ENCODE measurements around the gene C1QTNF1.
"Not testable (repeated sequence)": the region's sequence is repeated elsewhere in the genome, so short reads cannot be mapped to it uniquely, and the experiment has no call there.

Gene C1QTNF1

DNA sequence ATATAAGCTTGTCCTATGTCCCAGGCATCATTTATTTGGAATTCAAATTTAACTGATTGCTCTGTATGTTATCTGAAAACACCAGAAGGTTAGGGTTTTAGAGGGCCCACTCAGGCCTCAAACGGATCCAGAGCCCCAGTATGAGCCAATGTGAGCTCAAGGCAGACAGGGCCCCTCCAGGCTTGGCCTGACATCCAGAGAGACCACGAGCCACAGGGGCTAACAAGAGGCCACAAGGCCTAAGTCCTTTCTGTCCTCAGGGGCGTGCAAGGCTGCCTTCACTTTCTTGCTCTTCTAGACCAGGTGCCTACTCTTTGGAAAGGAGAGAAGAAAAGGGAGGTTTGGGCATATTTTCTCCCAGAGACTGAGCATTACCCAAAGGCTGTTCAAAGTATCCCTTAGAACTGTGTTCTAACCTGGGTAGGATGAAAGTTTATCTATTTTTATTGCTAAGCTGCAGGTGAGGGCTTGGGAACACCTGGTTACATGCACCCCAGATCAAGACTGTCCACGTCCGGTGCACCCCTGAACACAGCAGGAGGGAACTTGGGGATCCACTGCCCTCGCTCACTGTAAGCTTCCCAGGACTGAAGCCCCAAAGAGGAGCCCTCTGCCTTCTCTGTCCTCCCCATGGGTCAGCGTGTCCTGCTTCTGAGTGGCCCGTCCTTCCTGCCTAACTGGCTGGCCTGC lies 49.2 kb downstream of the C1QTNF1 start:
- Histone ChIP-seq H3K36me3 (ENCODE audit: control insufficient read depth, insufficient read depth, low read length) (no peaks in the 10 kb centered on the region; the same call in none of the 2 replicates), H3K27me3 (ENCODE audit: control insufficient read depth, insufficient read depth, low read length) (no peaks in the 10 kb centered on the region; the same call in 1 of the 2 replicates), H3K4me1 (ENCODE audit: control insufficient read depth, insufficient read depth, low read length) (0 out of 2 replicates have a peak, but pooled peaks cover 3% of the 10 kb centered on the region), H3K9me3 (ENCODE audit: control insufficient read depth, insufficient read depth, low read length) (no peaks in the 10 kb centered on the region), H3K27ac (ENCODE audit: low read depth, low read length) (no peak overlapping the region), H3K9ac (ENCODE audit: low read depth, low read length) (no peak overlapping the region), H3K4me3 (ENCODE audit: low read depth, low read length) (no peak overlapping the region)

DNA sequence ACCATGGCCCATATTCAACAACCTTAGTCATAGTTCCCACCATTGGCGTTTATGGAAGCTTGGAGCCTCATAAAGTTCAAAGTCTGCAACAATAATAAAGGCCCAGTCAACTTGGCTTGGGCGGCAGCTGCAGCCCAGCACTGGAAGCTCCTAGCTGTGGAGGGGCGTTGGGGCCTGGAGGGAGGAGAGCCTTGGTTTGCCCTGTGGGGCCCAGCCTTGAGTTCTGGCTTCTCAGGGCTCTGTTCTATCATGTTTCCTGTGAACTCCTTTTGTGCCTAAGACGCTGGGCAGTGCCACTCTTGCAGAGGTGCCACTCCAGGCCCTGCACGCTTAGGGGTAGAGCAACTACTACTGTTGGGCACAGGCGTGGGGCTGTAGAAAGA lies 49.7 kb downstream of the C1QTNF1 start:
- Histone ChIP-seq H3K4me1 (ENCODE audit: control insufficient read depth, insufficient read depth, low read length) (0 out of 2 replicates have a peak, but pooled peaks cover 3% of the 10 kb centered on the region), H3K9me3 (ENCODE audit: control insufficient read depth, insufficient read depth, low read length) (no peaks in the 10 kb centered on the region), H3K36me3 (ENCODE audit: control insufficient read depth, insufficient read depth, low read length) (peaks cover 5% of the 10 kb centered on the region), H3K27me3 (ENCODE audit: control insufficient read depth, insufficient read depth, low read length) (no peaks in the 10 kb centered on the region; the same call in 1 of the 2 replicates), H3K4me3 (ENCODE audit: low read depth, low read length) (no peak overlapping the region), H3K27ac (ENCODE audit: low read depth, low read length) (no peak overlapping the region), H3K9ac (ENCODE audit: low read depth, low read length) (no peak overlapping the region)

DNA sequence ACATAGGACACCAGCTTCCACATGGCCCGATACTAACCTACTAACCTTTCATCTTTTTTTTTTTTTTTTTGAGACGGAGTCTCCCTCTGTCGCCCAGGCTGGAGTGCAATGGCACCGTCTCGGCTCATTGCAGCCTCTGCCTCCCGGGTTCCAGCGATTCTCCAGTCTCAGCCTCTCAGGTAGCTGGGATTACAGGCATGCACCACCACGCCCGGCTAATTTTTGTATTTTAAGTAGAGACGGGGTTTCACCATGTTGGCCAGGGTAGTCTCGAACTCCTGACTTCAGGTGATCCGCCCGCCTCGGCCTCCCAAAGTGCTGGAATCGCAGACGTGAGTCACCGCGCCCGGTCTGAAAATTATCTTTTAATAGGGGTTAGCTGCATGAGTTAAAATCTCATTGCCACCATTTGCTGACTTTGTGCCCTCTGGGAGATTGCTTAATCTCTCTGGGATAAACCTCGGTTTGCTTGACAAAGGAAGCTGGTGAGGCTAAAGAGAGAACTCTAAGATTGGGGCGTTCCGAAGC lies 50.2 kb downstream of the C1QTNF1 start:
- H3K4me3 ChIP-seq (ENCODE audit: low read depth, low read length) = peak overlapping the region; percentile 12; the same call in 1 of the 2 replicates
- not testable (repeated sequence) for H3K27me3 ChIP-seq (ENCODE audit: control insufficient read depth, insufficient read depth, low read length); H3K9ac ChIP-seq (ENCODE audit: low read depth, low read length); H3K9me3 ChIP-seq (ENCODE audit: control insufficient read depth, insufficient read depth, low read length); H3K4me1 ChIP-seq (ENCODE audit: control insufficient read depth, insufficient read depth, low read length); H3K36me3 ChIP-seq (ENCODE audit: control insufficient read depth, insufficient read depth, low read length); H3K27ac ChIP-seq (ENCODE audit: low read depth, low read length)

DNA sequence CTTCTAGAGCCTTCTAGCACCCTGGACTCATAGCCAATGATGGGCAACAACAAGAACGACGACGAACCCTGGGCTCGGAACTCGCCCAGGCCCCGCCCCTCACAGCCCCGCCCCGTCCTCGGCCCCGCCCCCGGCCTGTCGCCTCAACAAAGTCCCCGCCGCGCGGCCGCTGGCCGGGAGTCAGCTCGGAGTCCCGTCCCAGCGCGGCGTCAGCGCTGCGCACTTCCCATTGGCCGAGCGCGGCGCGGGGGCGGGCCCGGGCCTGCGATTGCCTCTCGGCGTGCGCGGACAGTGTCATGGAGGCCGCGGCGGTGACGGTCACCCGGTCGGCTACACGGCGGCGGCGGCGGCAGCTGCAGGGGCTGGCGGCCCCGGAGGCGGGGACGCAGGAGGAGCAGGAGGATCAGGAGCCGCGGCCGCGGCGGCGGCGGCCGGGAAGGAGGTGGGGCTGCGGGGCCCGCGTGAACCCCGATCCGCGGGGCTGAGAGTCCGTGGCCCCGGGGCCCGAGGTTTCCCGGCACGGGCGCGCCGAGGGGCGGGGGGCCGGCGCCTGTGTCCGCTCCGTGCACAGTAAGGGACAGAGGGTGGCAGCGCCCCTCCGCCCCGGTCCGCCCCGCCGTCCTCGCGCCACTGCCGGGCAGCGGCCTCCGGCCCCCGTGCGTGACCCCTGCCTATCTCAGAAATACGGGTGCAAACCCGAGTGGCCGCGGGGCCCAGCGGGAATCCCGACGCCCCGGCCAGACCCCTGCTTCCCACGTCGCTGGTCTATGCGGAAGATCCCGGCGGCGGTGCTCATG lies 50.9 kb downstream of the C1QTNF1 start, which contains the start of gene ENGASE:
TSS of gene ENGASE (plus strand) at position 176 of the 797 bp plus-strand sequence. CDS start at position 297, 121 bp downstream.
- no peaks in the 10 kb centered on the region for H3K9me3 ChIP-seq (ENCODE audit: control insufficient read depth, insufficient read depth, low read length)
- H3K4me1 ChIP-seq (ENCODE audit: control insufficient read depth, insufficient read depth, low read length) = 0 out of 2 replicates have a peak, but pooled peaks cover 3% of the 10 kb centered on the region
- peaks cover 16% of the 10 kb centered on the region for H3K36me3 ChIP-seq (ENCODE audit: control insufficient read depth, insufficient read depth, low read length)
- no peaks in the 10 kb centered on the region; the same call in 1 of the 2 replicates for H3K27me3 ChIP-seq (ENCODE audit: control insufficient read depth, insufficient read depth, low read length)
- peak within 1 kb of the TSS; percentile 72 for H3K4me3 ChIP-seq (ENCODE audit: low read depth, low read length)
- no peak within 1 kb of the TSS for H3K27ac ChIP-seq (ENCODE audit: low read depth, low read length)
- no peak within 1 kb of the TSS; the same call in 1 of the 2 replicates for H3K9ac ChIP-seq (ENCODE audit: low read depth, low read length)

DNA sequence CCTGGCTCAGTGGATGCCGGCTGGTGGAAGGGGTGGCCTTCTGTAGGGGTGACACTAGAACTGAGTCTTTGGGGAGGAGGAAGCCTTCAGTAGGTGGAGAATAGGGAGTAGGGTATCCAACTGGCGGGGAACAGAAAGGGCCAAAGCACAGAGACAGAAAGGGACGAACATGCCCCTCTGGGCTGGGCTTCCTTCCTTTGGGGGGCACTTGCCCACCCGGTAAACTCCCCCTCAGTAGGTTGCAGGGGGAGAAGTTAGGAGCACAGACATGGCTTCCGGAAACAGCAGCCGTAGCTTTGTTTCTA lies 51.4 kb downstream of the C1QTNF1 start:
- no peak overlapping the region for H3K27ac ChIP-seq (ENCODE audit: low read depth, low read length)
- H3K36me3 ChIP-seq (ENCODE audit: control insufficient read depth, insufficient read depth, low read length) = peaks cover 21% of the 10 kb centered on the region
- no peaks in the 10 kb centered on the region; the same call in 1 of the 2 replicates for H3K27me3 ChIP-seq (ENCODE audit: control insufficient read depth, insufficient read depth, low read length)
- H3K9ac ChIP-seq (ENCODE audit: low read depth, low read length) = no peak overlapping the region; the same call in 1 of the 2 replicates
- H3K9me3 ChIP-seq (ENCODE audit: control insufficient read depth, insufficient read depth, low read length) = no peaks in the 10 kb centered on the region
- H3K4me3 ChIP-seq (ENCODE audit: low read depth, low read length) = peak overlapping the region; percentile 72
- H3K4me1 ChIP-seq (ENCODE audit: control insufficient read depth, insufficient read depth, low read length) = 0 out of 2 replicates have a peak, but pooled peaks cover 3% of the 10 kb centered on the region

DNA sequence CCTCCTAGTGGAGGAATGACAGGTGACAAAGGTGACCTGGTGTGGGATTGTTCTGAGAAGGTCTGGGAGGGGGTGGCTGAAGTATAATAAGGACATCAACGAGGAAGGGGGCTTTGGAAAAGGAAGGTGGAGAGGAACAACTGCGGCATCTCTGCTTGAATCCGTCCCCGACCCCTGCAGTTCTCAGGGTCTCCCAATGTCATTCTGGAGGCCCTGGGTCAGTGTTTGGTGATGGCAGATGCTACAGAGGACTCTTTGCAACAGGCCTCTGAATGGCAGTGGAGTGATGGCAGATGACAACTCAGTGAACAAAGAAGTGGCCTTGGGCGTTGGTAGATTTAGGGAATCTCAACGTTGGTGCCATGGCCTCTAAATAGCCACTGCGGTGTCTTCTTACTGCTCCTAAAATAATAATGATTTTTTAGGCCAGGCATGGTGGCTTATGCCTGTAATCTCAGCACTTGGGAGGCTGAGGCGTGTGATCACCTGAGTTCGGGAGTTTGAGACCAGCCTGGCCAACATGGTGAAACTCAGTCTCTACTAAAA lies 52.0 kb downstream of the C1QTNF1 start:
- Histone ChIP-seq H3K9ac (ENCODE audit: low read depth, low read length) (no peak overlapping the region), H3K27ac (ENCODE audit: low read depth, low read length) (no peak overlapping the region), H3K4me1 (ENCODE audit: control insufficient read depth, insufficient read depth, low read length) (0 out of 2 replicates have a peak, but pooled peaks cover 3% of the 10 kb centered on the region), H3K27me3 (ENCODE audit: control insufficient read depth, insufficient read depth, low read length) (no peaks in the 10 kb centered on the region; the same call in 1 of the 2 replicates), H3K36me3 (ENCODE audit: control insufficient read depth, insufficient read depth, low read length) (peaks cover 26% of the 10 kb centered on the region), H3K9me3 (ENCODE audit: control insufficient read depth, insufficient read depth, low read length) (no peaks in the 10 kb centered on the region), H3K4me3 (ENCODE audit: low read depth, low read length) (peak overlapping the region; percentile 72; the same call in 1 of the 2 replicates)

DNA sequence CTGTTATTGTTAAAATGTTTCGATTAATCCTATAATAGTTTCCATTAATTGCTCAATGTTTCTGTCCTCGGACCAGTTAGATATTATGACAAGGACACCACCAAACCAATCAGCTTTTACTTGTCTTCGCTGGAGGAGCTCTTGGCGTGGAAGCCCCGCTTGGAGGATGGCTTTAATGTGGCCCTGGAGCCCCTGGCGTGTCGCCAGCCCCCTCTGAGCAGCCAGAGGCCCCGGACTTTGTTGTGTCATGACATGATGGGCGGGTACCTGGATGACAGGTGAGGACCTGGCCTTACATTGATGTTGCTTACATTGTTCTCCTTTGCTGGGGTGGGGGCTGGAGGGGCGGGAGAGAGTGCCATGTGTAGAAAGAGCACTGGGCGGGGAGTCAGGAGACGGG lies 53.6 kb downstream of the C1QTNF1 start:
- Histone ChIP-seq H3K27me3 (ENCODE audit: control insufficient read depth, insufficient read depth, low read length) (no peaks in the 10 kb centered on the region; the same call in 1 of the 2 replicates), H3K9me3 (ENCODE audit: control insufficient read depth, insufficient read depth, low read length) (no peaks in the 10 kb centered on the region), H3K4me1 (ENCODE audit: control insufficient read depth, insufficient read depth, low read length) (0 out of 2 replicates have a peak, but pooled peaks cover 3% of the 10 kb centered on the region), H3K4me3 (ENCODE audit: low read depth, low read length) (no peak overlapping the region), H3K36me3 (ENCODE audit: control insufficient read depth, insufficient read depth, low read length) (peaks cover 26% of the 10 kb centered on the region), H3K27ac (ENCODE audit: low read depth, low read length) (no peak overlapping the region), H3K9ac (ENCODE audit: low read depth, low read length) (no peak overlapping the region)

DNA sequence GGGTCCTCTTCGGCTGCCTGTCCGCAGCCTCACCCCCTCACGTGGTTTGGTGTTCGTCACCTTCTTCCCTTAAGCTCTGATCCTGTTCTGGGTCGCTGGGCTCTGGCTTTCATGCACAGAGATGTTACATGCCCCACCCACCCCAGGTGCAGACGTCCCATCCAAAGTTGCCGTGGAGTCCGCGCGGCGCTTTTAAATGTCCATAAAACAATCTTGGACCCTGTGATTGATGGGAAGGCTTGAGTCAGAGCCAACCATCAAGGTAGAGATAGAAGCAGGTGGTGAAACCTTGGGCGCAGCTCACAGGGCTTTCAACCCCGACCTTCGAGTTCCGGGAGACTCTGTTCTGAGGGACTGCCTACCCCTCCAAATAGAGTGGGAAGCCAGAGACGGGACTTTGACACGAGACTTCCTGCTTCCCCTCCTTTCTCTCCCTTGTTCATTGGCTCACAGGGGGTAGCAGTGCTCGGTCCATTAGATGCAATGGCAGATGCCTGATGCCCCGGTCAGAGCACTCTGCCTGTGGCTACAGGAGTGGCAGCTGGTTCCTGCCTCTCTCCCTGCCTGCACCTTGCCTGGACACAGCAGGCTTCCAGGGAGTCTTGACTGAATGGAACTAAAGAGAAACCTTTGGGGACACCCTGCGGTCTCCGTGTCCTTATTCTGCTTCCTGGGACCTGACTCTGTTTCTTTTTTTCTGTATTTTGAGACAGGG lies 54.7 kb downstream of the C1QTNF1 start:
- no peak overlapping the region for H3K9ac ChIP-seq (ENCODE audit: low read depth, low read length)
- H3K27ac ChIP-seq (ENCODE audit: low read depth, low read length) = no peak overlapping the region
- peaks cover 35% of the 10 kb centered on the region for H3K36me3 ChIP-seq (ENCODE audit: control insufficient read depth, insufficient read depth, low read length)
- no peaks in the 10 kb centered on the region for H3K27me3 ChIP-seq (ENCODE audit: control insufficient read depth, insufficient read depth, low read length)
- 0 out of 2 replicates have a peak, but pooled peaks cover 3% of the 10 kb centered on the region for H3K4me1 ChIP-seq (ENCODE audit: control insufficient read depth, insufficient read depth, low read length)
- no peaks in the 10 kb centered on the region for H3K9me3 ChIP-seq (ENCODE audit: control insufficient read depth, insufficient read depth, low read length)
- H3K4me3 ChIP-seq (ENCODE audit: low read depth, low read length) = no peak overlapping the region

DNA sequence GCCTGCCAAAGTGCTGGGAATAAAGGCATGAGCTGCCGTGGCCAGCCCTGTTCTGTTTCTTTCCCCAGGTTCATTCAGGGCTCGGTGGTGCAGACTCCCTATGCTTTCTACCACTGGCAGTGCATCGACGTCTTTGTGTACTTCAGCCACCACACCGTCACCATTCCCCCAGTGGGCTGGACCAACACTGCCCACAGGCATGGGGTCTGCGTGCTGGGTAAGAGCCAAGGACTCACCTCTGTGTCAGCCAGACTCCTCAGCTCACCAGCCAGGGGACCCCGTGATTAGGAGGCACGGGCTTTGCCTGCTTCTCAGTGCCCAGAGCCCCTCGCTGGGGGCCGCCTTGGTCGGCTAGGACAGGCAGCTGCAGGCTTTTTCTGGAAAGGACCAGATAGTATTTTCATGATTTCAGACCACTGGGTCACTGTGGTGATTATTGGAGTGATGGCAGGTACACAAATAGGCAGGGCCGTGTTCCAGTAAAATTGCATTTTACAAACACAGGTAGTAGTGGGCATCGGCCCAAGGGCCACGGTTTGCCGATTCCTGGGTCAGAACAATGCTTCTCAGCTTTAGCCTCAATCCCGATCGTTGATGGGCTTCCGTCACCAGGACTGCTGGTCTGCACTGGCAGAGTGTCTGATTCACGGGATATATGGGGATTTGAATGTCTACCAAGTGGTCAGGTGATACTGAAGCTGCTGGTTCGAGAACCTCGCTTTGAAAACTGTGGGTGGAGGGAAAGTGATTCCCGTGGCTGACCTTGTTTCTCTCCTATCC lies 55.6 kb downstream of the C1QTNF1 start:
- Histone ChIP-seq H3K9ac (ENCODE audit: low read depth, low read length) (no peak overlapping the region), H3K9me3 (ENCODE audit: control insufficient read depth, insufficient read depth, low read length) (no peaks in the 10 kb centered on the region), H3K27me3 (ENCODE audit: control insufficient read depth, insufficient read depth, low read length) (no peaks in the 10 kb centered on the region), H3K4me3 (ENCODE audit: low read depth, low read length) (no peak overlapping the region), H3K4me1 (ENCODE audit: control insufficient read depth, insufficient read depth, low read length) (0 out of 2 replicates have a peak, but pooled peaks cover 3% of the 10 kb centered on the region), H3K36me3 (ENCODE audit: control insufficient read depth, insufficient read depth, low read length) (peaks cover 40% of the 10 kb centered on the region), H3K27ac (ENCODE audit: low read depth, low read length) (no peak overlapping the region)

DNA sequence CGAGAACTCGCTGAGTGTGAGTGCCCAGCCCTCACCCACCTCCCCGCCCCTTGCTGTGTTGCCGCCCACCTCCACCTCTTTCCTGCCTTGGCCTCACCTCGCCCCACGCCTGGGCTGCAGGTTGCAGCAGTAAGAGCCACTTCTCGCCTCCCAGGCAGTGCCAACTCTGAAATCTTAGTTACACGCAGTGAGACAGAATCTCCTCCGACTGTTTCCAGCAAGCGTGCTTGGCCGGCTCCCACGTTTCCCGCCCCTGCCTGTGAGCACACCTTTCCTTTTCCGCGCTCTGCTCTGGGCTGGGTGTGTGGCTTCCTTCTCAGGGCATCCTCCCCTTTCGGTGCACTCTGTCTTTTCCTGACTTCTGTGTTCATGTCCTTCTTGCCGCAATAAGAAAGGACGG lies 56.4 kb downstream of the C1QTNF1 start:
- H3K9ac ChIP-seq (ENCODE audit: low read depth, low read length) = no peak overlapping the region
- no peaks in the 10 kb centered on the region for H3K27me3 ChIP-seq (ENCODE audit: control insufficient read depth, insufficient read depth, low read length)
- no peak overlapping the region for H3K4me3 ChIP-seq (ENCODE audit: low read depth, low read length)
- H3K9me3 ChIP-seq (ENCODE audit: control insufficient read depth, insufficient read depth, low read length) = no peaks in the 10 kb centered on the region
- no peak overlapping the region for H3K27ac ChIP-seq (ENCODE audit: low read depth, low read length)
- H3K36me3 ChIP-seq (ENCODE audit: control insufficient read depth, insufficient read depth, low read length) = peaks cover 45% of the 10 kb centered on the region
- 0 out of 2 replicates have a peak, but pooled peaks cover 2% of the 10 kb centered on the region for H3K4me1 ChIP-seq (ENCODE audit: control insufficient read depth, insufficient read depth, low read length)

Measured in HUES48 (cell line).